A549 (cell line): ENCODE results near the gene NHSL2. TPM values are rescaled to one million over a fixed set of nuclear protein-coding genes. Genes with fewer than 3 reads are reported as not detected.
A peak's percentile ranks its signal among the peaks of the same experiment; 100 is the strongest.

Experiments used
- ATAC-seq, 2 experiments: fragments of 200-7000 bp in 1 of 2; fragments of >200 bp in 1 of 2; cut with Nextera tagmentation in 1 of 2; cut with Tn5 transposase in 1 of 2; 3 replicates each; pipeline versions ENCODE4 v1.8.0 to v1.9.1; 2018 to 2020; ENCODE audit warnings: mild to moderate bottlenecking in 1 of 2, moderate library complexity in 1 of 2
- CTCF ChIA-PET: fragments of 300-600 bp; sonication (Branson Sonifier 250); formaldehyde crosslinking; extraction: SDS; loops from one replicate; lab custom pipeline; 2021; ENCODE audit warnings: antibody characterized with exemption, inconsistent platforms; lab: Yijun Ruan, JAX
- POLR2A ChIA-PET: fragments of 350-600 bp; formaldehyde crosslinking; extraction: SDS; loops from one replicate; lab custom pipeline; 2021; ENCODE audit warnings: antibody characterized with exemption, inconsistent platforms; lab: Yijun Ruan, JAX
- DNase-seq, 2 experiments: peaks; one replicate each; pipeline versions ENCODE4 v3.0.0 to v3.0.0-alpha.2; 2011 to 2016; ENCODE audit warnings: low read depth in 1 of 2, low spot score in 1 of 2
- FAIRE-seq: peaks from 2 replicates; lab custom pipeline; 2011; peaks lifted over from hg19 to GRCh38; lab: Jason Lieb, UNC
- H3K27ac ChIP-seq, 2 experiments: fragments of >200 bp; sonication (Bioruptor Twin); formaldehyde crosslinking; 3 replicates each; pipeline ENCODE4 v1.5.1; 2016 to 2017
- H3K4me1 ChIP-seq: fragments of >200 bp; sonication (Bioruptor Twin); formaldehyde crosslinking; 3 replicates; pipeline ENCODE4 v1.6.1; 2016
- H3K4me2 ChIP-seq: fragments of >200 bp; sonication (Bioruptor Twin); formaldehyde crosslinking; 3 replicates; pipeline ENCODE4 v1.6.1; 2016
- H3K4me3 ChIP-seq: fragments of >200 bp; sonication (Bioruptor Twin); formaldehyde crosslinking; 3 replicates; pipeline ENCODE4 v1.5.1; 2016
- H3K9me3 ChIP-seq: fragments of >200 bp; sonication (Bioruptor Twin); formaldehyde crosslinking; 3 replicates; pipeline ENCODE4 v1.6.1; 2016
- CBX2 ChIP-seq: fragments of 200-600 bp; sonication (generic); IDR thresholded peaks from 2 replicates; pipeline ENCODE4 v1.6.1; 2016; ENCODE audit warnings: low read depth, mild to moderate bottlenecking, borderline replicate concordance
- CHD4 ChIP-seq: fragments of 200-600 bp; sonication (generic); IDR thresholded peaks from 2 replicates; pipeline ENCODE4 v1.6.1; 2016; ENCODE audit warnings: antibody characterized with exemption, mild to moderate bottlenecking, borderline replicate concordance
- CTCF ChIP-seq: fragments of >200 bp; sonication (Bioruptor Twin); formaldehyde crosslinking; IDR thresholded peaks from 3 replicates; pipeline ENCODE4 v1.5.1; 2016
- EHF ChIP-seq: fragments of 250-450 bp; sonication (Bioruptor Pico); IDR thresholded peaks from 2 replicates; pipeline ENCODE4 v1.5.0; 2020; ENCODE audit warnings: mild to moderate bottlenecking
- GATA3 ChIP-seq: IDR thresholded peaks from 2 replicates; pipeline ENCODE4 v1.6.1; 2012; ENCODE audit warnings: borderline replicate concordance
- HEYL ChIP-seq: fragments of 250-450 bp; sonication (Bioruptor Pico); IDR thresholded peaks from 2 replicates; pipeline ENCODE4 v1.8.0; 2021; ENCODE audit warnings: mild to moderate bottlenecking, moderate library complexity
- HOXB5 ChIP-seq: fragments of 250-450 bp; sonication (Bioruptor Pico); IDR thresholded peaks from 2 replicates; pipeline ENCODE4 v1.5.0; 2020; ENCODE audit warnings: mild to moderate bottlenecking, moderate library complexity
- JUNB ChIP-seq: fragments of >200 bp; sonication (Bioruptor Twin); formaldehyde crosslinking; IDR thresholded peaks from 2 replicates; pipeline ENCODE4 v1.6.1; 2016
- NPAS2 ChIP-seq: fragments of 250-450 bp; sonication (Bioruptor Pico); IDR thresholded peaks from 2 replicates; pipeline ENCODE4 v1.8.0; 2022; ENCODE audit warnings: mild to moderate bottlenecking, moderate library complexity, borderline replicate concordance
- RCOR1 ChIP-seq: fragments of 150-350 bp; IDR thresholded peaks from 2 replicates; pipeline ENCODE4 v1.6.1; 2014; ENCODE audit warnings: antibody characterized with exemption, low read length, low read depth
- ZSCAN20 ChIP-seq: fragments of 250-450 bp; sonication (Bioruptor Pico); IDR thresholded peaks from 2 replicates; pipeline ENCODE4 v1.8.0; 2022; ENCODE audit warnings: mild to moderate bottlenecking, moderate library complexity
- WGBS: methylation state at CpG from one replicate; pipeline ENCODE4 v1.1.6; 2017; ENCODE audit errors: missing lambda C conversion rate; 5-methylcytosine and 5-hydroxymethylcytosine counted together
- polyA plus RNA-seq, 4 experiments: library from polyadenylated mRNA; depleted of rRNA in 3 of 4; stranded (reverse); fragments of >200 nt; fragmentation: RNase III in 1 of 4; extraction: RNeasy Plus Mini Kit Qiagen cat#74134 plus additional on column Dnase treatment in 1 of 4; gene quantifications; 2 replicates in 3 of 4; 3 replicates in 1 of 4; pipeline ENCODE4 v1.2.3, GENCODE V29; 2011 to 2017
- TF ChIP-seq, protein P1 (sequence below): fragments of 250-450 bp; sonication (Bioruptor Pico); IDR thresholded peaks from 2 replicates; pipeline ENCODE4 v1.5.0; 2020; ENCODE audit warnings: low read depth, mild to moderate bottlenecking, moderate library complexity

NHSL2 gene
- polyA plus RNA-seq, 2 of the 4 experiments (the other 2 are of a cell fraction) = 0.26 to 0.48 TPM

GRCh38 chrX:72011734-72012133 lies 101.1 kb downstream of the NHSL2 start:
- no peak for TF ChIP-seq NPAS2
- TF ChIP-seq RCOR1 = no peak
- no peak for TF ChIP-seq HEYL (CRISPR knock-in tag)
- TF ChIP-seq GATA3 = no peak
- TF ChIP-seq ZSCAN20 (CRISPR knock-in tag) = no peak
- TF ChIP-seq CHD4 = no peak
- Histone ChIP-seq H3K4me2 (no peak overlapping the region), H3K4me3 (no peak overlapping the region), H3K9me3 (no peaks in the 10 kb centered on the region), H3K27ac (no peak overlapping the region), H3K4me1 (no peaks in the 10 kb centered on the region)
- 66% methylated on average over 2 of the region's 2 CpGs for WGBS
- ChIA-PET CTCF (interaction anchor here (0.8 to 2.5 kb wide), 3 partner anchors 8 to 101 kb away, joined by 3 to 11 read pairs (median 3); no protein-coding TSS in a partner anchor), POLR2A (no interaction called here)
- FAIRE-seq (no peak), DNase-seq (no peak), ATAC-seq (no peak)

- ChIA-PET CTCF (no interaction called here), POLR2A (no interaction called here)
- H3K4me3 ChIP-seq = no peak overlapping the region
- DNase-seq (no peak), FAIRE-seq (peak; percentile 49), ATAC-seq (no peak)
- no peak for TF ChIP-seq CHD4
- TF ChIP-seq JUNB = no peak
- no peak for TF ChIP-seq CTCF
- TF ChIP-seq EHF (CRISPR knock-in tag) = no peak
- TF ChIP-seq, protein P1, sequence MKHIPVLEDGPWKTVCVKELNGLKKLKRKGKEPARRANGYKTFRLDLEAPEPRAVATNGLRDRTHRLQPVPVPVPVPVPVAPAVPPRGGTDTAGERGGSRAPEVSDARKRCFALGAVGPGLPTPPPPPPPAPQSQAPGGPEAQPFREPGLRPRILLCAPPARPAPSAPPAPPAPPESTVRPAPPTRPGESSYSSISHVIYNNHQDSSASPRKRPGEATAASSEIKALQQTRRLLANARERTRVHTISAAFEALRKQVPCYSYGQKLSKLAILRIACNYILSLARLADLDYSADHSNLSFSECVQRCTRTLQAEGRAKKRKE (CRISPR knock-in tag) = no peak
- TF ChIP-seq HOXB5 (CRISPR knock-in tag) = no peak
- no peaks in the 10 kb centered on the region for H3K9me3 ChIP-seq
- 79% methylated on average over 3 of the region's 3 CpGs for WGBS
- H3K4me1 ChIP-seq = 0 out of 3 replicates have a peak, but pooled peaks cover 4% of the 10 kb centered on the region
- no peak overlapping the region for H3K27ac ChIP-seq
- H3K4me2 ChIP-seq = no peak overlapping the region
Measured at GRCh38 chrX:72015383-72015782, 104.7 kb downstream of the NHSL2 start.

- ChIA-PET POLR2A (interaction anchor here (1.8 kb wide), 1 partner anchor 115 kb away, joined by 7 read pairs; the partner anchor contains the start of gene RTL5), CTCF (interaction anchor here (1.0 to 8.7 kb wide), 11 partner anchors 12 to 114 kb away, joined by 3 to 109 read pairs (median 4); partner anchors contain the start of genes NHSL2 and RTL5)
- TF ChIP-seq ZSCAN20 (CRISPR knock-in tag) = no peak
- no peak for TF ChIP-seq CBX2
- FAIRE-seq = no peak
- whole genome bisulfite sequencing = 85% methylated on average over 2 of the region's 4 CpGs
- no peak for DNase-seq
- H3K27ac ChIP-seq = no peak overlapping the region
- no peak for ATAC-seq
- H3K4me1 ChIP-seq = 0 out of 3 replicates have a peak, but pooled peaks cover 4% of the 10 kb centered on the region
- H3K9me3 ChIP-seq = no peaks in the 10 kb centered on the region
- no peak overlapping the region for H3K4me2 ChIP-seq
- H3K4me3 ChIP-seq = no peak overlapping the region
Measured at GRCh38 chrX:72016881-72017783, 106.5 kb downstream of the NHSL2 start.
